Measurements from ENCODE around the gene PPDPF.

PPDPF gene

GRCh38 chr20:63500902-63501817, 19.4 kb upstream of the PPDPF start:
- DNase-seq, result no peak

GRCh38 chr20:63501818-63502670, 18.5 kb upstream of the PPDPF start:
- DNase-seq, result no peak

- no peak for DNase-seq
Observed at GRCh38 chr20:63502671-63503172, 17.8 kb upstream of the PPDPF start.

GRCh38 chr20:63503524-63503923, 17.0 kb upstream of the PPDPF start:
- DNase-seq, result no peak

- DNase-seq, result no peak
Observed at GRCh38 chr20:63504642-63505041, 15.9 kb upstream of the PPDPF start.

- no peak for DNase-seq
Observed at GRCh38 chr20:63505281-63505680, 15.3 kb upstream of the PPDPF start.

- no peak for DNase-seq
Observed at GRCh38 chr20:63505723-63506122, 14.8 kb upstream of the PPDPF start.

- DNase-seq, result no peak
Observed at GRCh38 chr20:63507083-63507743, 13.4 kb upstream of the PPDPF start.

- DNase-seq, result no peak
Observed at GRCh38 chr20:63508072-63508768, 12.3 kb upstream of the PPDPF start.

GRCh38 chr20:63509088-63509564, 11.4 kb upstream of the PPDPF start:
- DNase-seq, result no peak

- DNase-seq, result no peak
Observed at GRCh38 chr20:63513207-63513606, 7.4 kb upstream of the PPDPF start.

- DNase-seq, result peak; percentile 18 to 38
Observed at GRCh38 chr20:63514520-63514919, 6.0 kb upstream of the PPDPF start.

GRCh38 chr20:63517376-63518309, 2.9 kb upstream of the PPDPF start:
- DNase-seq, result no peak

GRCh38 chr20:63518351-63518861, 2.2 kb upstream of the PPDPF start:
- no peak for DNase-seq

GRCh38 chr20:63518946-63519667, 1.5 kb upstream of the PPDPF start:
- DNase-seq, result no peak

- DNase-seq, result peak in 1 of 2 donors; percentile 7
Observed at GRCh38 chr20:63519668-63520503, 679 bp upstream of the PPDPF start.

GRCh38 chr20:63520934-63521601, 503 bp downstream of the PPDPF start:
- DNase-seq, result peak; percentile 56 to 75

GRCh38 chr20:63521602-63522001, 1.0 kb downstream of the PPDPF start:
- DNase-seq, result no peak
